Calu3 (cell line): Measurements from ENCODE around the gene MAJIN. TPM values are rescaled to one million over a fixed set of nuclear protein-coding genes. Genes with fewer than 3 reads are reported as not detected.

Experiments
- BruUV-seq: library from RNA; stranded (reverse); fragments of 400-500 nt; replicated peaks from 2 replicates; lab custom pipeline; 2021; lab: Mats Ljungman, UMichigan
- CTCF ChIA-PET: fragments of 300-600 bp; sonication (Branson Sonifier 250); formaldehyde crosslinking; loops from one replicate; lab custom pipeline; 2022; ENCODE audit warnings: antibody characterized with exemption; lab: Charles Lee
- DNase-seq: peaks from one replicate; pipeline ENCODE4 v3.0.0; 2022
- H3K27ac Mint-ChIP-seq: one replicate; pipeline ENCODE4 v1.8.0; 2022; ENCODE audit warnings: mixed read lengths; ENCODE audit not compliant: unreplicated experiment
- H3K27me3 Mint-ChIP-seq: one replicate; pipeline ENCODE4 v1.8.0; 2022; ENCODE audit warnings: mixed read lengths; ENCODE audit not compliant: unreplicated experiment
- H3K36me3 Mint-ChIP-seq: one replicate; pipeline ENCODE4 v1.8.0; 2022; ENCODE audit warnings: mild to moderate bottlenecking, moderate library complexity, mixed read lengths; ENCODE audit not compliant: insufficient read depth, unreplicated experiment
- H3K4me1 Mint-ChIP-seq: one replicate; pipeline ENCODE4 v1.8.0; 2022; ENCODE audit warnings: mild to moderate bottlenecking, low read depth, mixed read lengths; ENCODE audit not compliant: unreplicated experiment
- H3K4me3 Mint-ChIP-seq: one replicate; pipeline ENCODE4 v1.8.0; 2022; ENCODE audit warnings: mild to moderate bottlenecking, low read depth, moderate library complexity, mixed read lengths; ENCODE audit not compliant: unreplicated experiment
- H3K9me3 Mint-ChIP-seq: one replicate; pipeline ENCODE4 v1.8.0; 2022; ENCODE audit warnings: low read depth, mixed read lengths; ENCODE audit not compliant: unreplicated experiment
- CTCF ChIP-seq: fragments of 200-600 bp; IDR thresholded peaks from one replicate; pipeline ENCODE4 v1.8.0; 2022; ENCODE audit warnings: antibody characterized with exemption; ENCODE audit not compliant: unreplicated experiment
- intact Hi-C: fragments of 100-400 bp; cut with micrococcal nuclease; formaldehyde crosslinking; loops from one replicate; pipeline ENCODE4 v1.10.0; 2022; ENCODE audit not compliant: unreplicated experiment
- total RNA-seq: library from RNA; stranded (reverse); gene quantifications from 2 replicates; pipeline ENCODE4 v1.2.3, GENCODE V29; 2022

MAJIN gene
- total RNA-seq, 1 experiment from 2014 or later, result not detected

- intact Hi-C loops, result loop anchor here (5.0 kb wide), 1 partner anchor 82 kb away; the partner anchor contains the start of gene BATF2
- peak overlapping the region; percentile 85 for H3K27ac Mint-ChIP-seq
- H3K27me3 Mint-ChIP-seq, result no peaks in the 10 kb centered on the region
- peaks cover 55% of the 10 kb centered on the region for H3K36me3 Mint-ChIP-seq
- no peaks in the 10 kb centered on the region for H3K9me3 Mint-ChIP-seq
- H3K4me3 Mint-ChIP-seq, result peak overlapping the region; percentile 90
- TF ChIP-seq CTCF, result no peak
- no peak for DNase-seq
- no peaks in the 10 kb centered on the region for H3K4me1 Mint-ChIP-seq
- CTCF ChIA-PET, result interaction anchor here (0.7 to 2.0 kb wide), 2 partner anchors 67 to 99 kb away, joined by 3 to 7 read pairs; partner anchors contain the start of gene ARL2
- BruUV-seq, result no TSS peak
These were observed 56.5 kb downstream of the MAJIN start for GRCh38 chr11:64915376-64915887.

- Mint-ChIP-seq H3K4me3 (no peak overlapping the region), H3K4me1 (no peaks in the 10 kb centered on the region), H3K9me3 (no peaks in the 10 kb centered on the region), H3K36me3 (peaks cover 67% of the 10 kb centered on the region), H3K27me3 (no peaks in the 10 kb centered on the region), H3K27ac (no peak overlapping the region)
- TF ChIP-seq CTCF, result no peak
- no TSS peak for BruUV-seq
- CTCF ChIA-PET, result no interaction called here
- no peak for DNase-seq
- intact Hi-C loops, result no loop called here
These were observed 57.8 kb downstream of the MAJIN start for GRCh38 chr11:64914123-64914522.

DNA sequence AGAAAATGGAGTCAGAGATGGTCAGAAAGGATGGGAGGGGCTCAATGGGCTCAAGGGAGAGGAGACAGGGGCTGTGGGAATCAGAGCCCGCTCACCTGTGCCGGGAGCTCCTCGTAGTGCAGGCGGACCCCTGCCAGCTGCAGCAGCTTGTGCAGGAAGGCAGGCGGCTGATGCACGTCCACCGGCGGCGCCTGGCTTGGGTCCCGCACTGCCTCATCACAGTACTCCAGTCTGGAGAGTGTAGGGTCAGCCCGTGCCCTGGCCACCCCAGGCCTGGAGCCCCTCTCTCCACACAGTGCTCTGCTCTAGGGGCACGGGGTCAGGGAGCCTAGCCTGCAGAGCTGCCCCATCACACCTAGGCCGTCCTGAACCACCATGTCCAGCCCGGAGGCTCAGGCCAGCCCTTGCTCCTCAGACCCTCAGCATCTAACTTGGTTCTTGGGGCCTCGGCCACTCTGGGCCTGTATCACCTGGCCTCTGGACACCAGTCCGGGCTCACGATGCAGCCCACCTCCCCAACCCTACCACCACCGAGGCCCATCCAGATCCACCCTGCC is 58.7 kb downstream of the MAJIN start:
- Mint-ChIP-seq H3K4me1 (no peaks in the 10 kb centered on the region), H3K27ac (no peak overlapping the region), H3K4me3 (no peak overlapping the region), H3K9me3 (no peaks in the 10 kb centered on the region), H3K27me3 (no peaks in the 10 kb centered on the region), H3K36me3 (peaks cover 76% of the 10 kb centered on the region)
- no peak for TF ChIP-seq CTCF
- DNase-seq, result no peak
- intact Hi-C loops, result no loop called here
- CTCF ChIA-PET, result no interaction called here
- BruUV-seq, result no TSS peak

GRCh38 chr11:64911689-64912088 is 60.2 kb downstream of the MAJIN start:
- no peaks in the 10 kb centered on the region for H3K27me3 Mint-ChIP-seq
- no peak for TF ChIP-seq CTCF
- no peak overlapping the region for H3K4me3 Mint-ChIP-seq
- CTCF ChIA-PET, result no interaction called here
- H3K27ac Mint-ChIP-seq, result no peak overlapping the region
- no peaks in the 10 kb centered on the region for H3K4me1 Mint-ChIP-seq
- intact Hi-C loops, result no loop called here
- no TSS peak for BruUV-seq
- no peak for DNase-seq
- peaks cover 62% of the 10 kb centered on the region for H3K36me3 Mint-ChIP-seq
- H3K9me3 Mint-ChIP-seq, result no peaks in the 10 kb centered on the region
